Measurements from ENCODE around the gene ONECUT2.

- TF ChIP-seq CTCF (IDR thresholded peaks at IDR 0.05) (no peak), POLR2AphosphoS5 (IDR thresholded peaks at IDR 0.05) (no peak), POLR2A (IDR thresholded peaks at IDR 0.05) (no peak), EP300 (IDR thresholded peaks at IDR 0.05) (no peak)
Measured at GRCh38 chr18:57480733-57481132, 45.6 kb downstream of the ONECUT2 start.
